Type B pancreatic cell (in vitro differentiated cells): Measurements from ENCODE around the gene OPA3. TPM values are rescaled to one million over a fixed set of nuclear protein-coding genes. Genes with fewer than 3 reads are reported as not detected.

Experiments used
- DNase-seq: peaks from one replicate; pipeline ENCODE4 v3.0.0; 2021; ENCODE audit warnings: mixed read lengths; ENCODE audit not compliant: unreplicated experiment; ENCODE audit errors: extremely low spot score
- H3K27ac Mint-ChIP-seq: 2 replicates; pipeline ENCODE4 v1.8.0; 2021; ENCODE audit warnings: mild to moderate bottlenecking, mixed read lengths
- H3K27me3 Mint-ChIP-seq: 2 replicates; pipeline ENCODE4 v1.8.0; 2021; ENCODE audit warnings: mixed read lengths
- H3K36me3 Mint-ChIP-seq: 2 replicates; pipeline ENCODE4 v1.8.0; 2021; ENCODE audit warnings: mixed read lengths
- H3K4me1 Mint-ChIP-seq: one replicate; pipeline ENCODE4 v1.8.0; 2021; ENCODE audit warnings: mixed read lengths; ENCODE audit not compliant: unreplicated experiment
- H3K4me3 Mint-ChIP-seq: 2 replicates; pipeline ENCODE4 v1.8.0; 2021; ENCODE audit warnings: mild to moderate bottlenecking, mixed read lengths
- H3K9me3 Mint-ChIP-seq: 2 replicates; pipeline ENCODE4 v1.8.0; 2021; ENCODE audit warnings: mixed read lengths
- CTCF ChIP-seq: fragments of 200-600 bp; sonication (generic); conservative IDR thresholded peaks from 2 replicates; pipeline ENCODE4 v1.5.0; 2021; ENCODE audit warnings: antibody characterized with exemption, mild to moderate bottlenecking
- total RNA-seq: library from RNA; stranded (reverse); gene quantifications from 2 replicates; pipeline ENCODE4 v1.2.1, GENCODE V29; 2021; ENCODE audit warnings: low replicate concordance

OPA3 gene
- total RNA-seq, 1 donor from 2014 or later: 10.1 TPM

- H3K27me3 Mint-ChIP-seq: no peaks in the 10 kb centered on the region
Measured at GRCh38 chr19:45568732-45569131, 15.9 kb downstream of the OPA3 start.

GRCh38 chr19:45567609-45568008 lies 17.0 kb downstream of the OPA3 start:
- H3K4me3 Mint-ChIP-seq: no peak overlapping the region
- no peaks in the 10 kb centered on the region for H3K27me3 Mint-ChIP-seq
- no peaks in the 10 kb centered on the region for H3K9me3 Mint-ChIP-seq
- peaks cover 8% of the 10 kb centered on the region for H3K4me1 Mint-ChIP-seq
- H3K36me3 Mint-ChIP-seq: peaks cover 8% of the 10 kb centered on the region
- no peak overlapping the region for H3K27ac Mint-ChIP-seq
- DNase-seq: no peak
- no peak for TF ChIP-seq CTCF

More at GRCh38 chr19:45568732-45569131, 15.9 kb downstream of the OPA3 start:
- Mint-ChIP-seq H3K4me3 (no peak overlapping the region), H3K27ac (no peak overlapping the region), H3K4me1 (peaks cover 8% of the 10 kb centered on the region), H3K9me3 (no peaks in the 10 kb centered on the region), H3K36me3 (peaks cover 8% of the 10 kb centered on the region)
- DNase-seq: no peak
- TF ChIP-seq CTCF: no peak

GRCh38 chr19:45564131-45564780 lies 20.3 kb downstream of the OPA3 start:
- H3K27ac Mint-ChIP-seq: no peak overlapping the region

GRCh38 chr19:45560686-45561085 lies 23.9 kb downstream of the OPA3 start:
- H3K36me3 Mint-ChIP-seq: no peaks in the 10 kb centered on the region
- no peak overlapping the region for H3K27ac Mint-ChIP-seq
- DNase-seq: no peak
- H3K4me3 Mint-ChIP-seq: no peak overlapping the region
- H3K27me3 Mint-ChIP-seq: no peaks in the 10 kb centered on the region
- H3K4me1 Mint-ChIP-seq: peaks cover 13% of the 10 kb centered on the region
- TF ChIP-seq CTCF: no peak
- H3K9me3 Mint-ChIP-seq: no peaks in the 10 kb centered on the region

More at GRCh38 chr19:45564131-45564780, 20.3 kb downstream of the OPA3 start:
- no peaks in the 10 kb centered on the region for H3K9me3 Mint-ChIP-seq
- no peaks in the 10 kb centered on the region for H3K27me3 Mint-ChIP-seq
- H3K4me3 Mint-ChIP-seq: no peak overlapping the region
- no peak for DNase-seq
- peaks cover 9% of the 10 kb centered on the region for H3K4me1 Mint-ChIP-seq
- peaks cover 4% of the 10 kb centered on the region for H3K36me3 Mint-ChIP-seq
- TF ChIP-seq CTCF: no peak

GRCh38 chr19:45560038-45560437 lies 24.6 kb downstream of the OPA3 start:
- Mint-ChIP-seq H3K36me3 (no peaks in the 10 kb centered on the region), H3K27ac (no peak overlapping the region), H3K9me3 (no peaks in the 10 kb centered on the region), H3K4me3 (no peak overlapping the region), H3K27me3 (no peaks in the 10 kb centered on the region), H3K4me1 (peaks cover 13% of the 10 kb centered on the region)
- TF ChIP-seq CTCF: no peak
- DNase-seq: no peak
